IPS DF 4.7 (cell line): ENCODE data around the gene ATP2C2.

Experiments used
- DNase-seq: peaks from one replicate; pipeline ENCODE4 v3.0.0-alpha.2; 2013; ENCODE audit warnings: low spot score; ENCODE audit errors: extremely low read depth

The ATP2C2 gene

GRCh38 chr16:84486551-84487235 is 118.4 kb downstream of the ATP2C2 start:
- no peak for DNase-seq

GRCh38 chr16:84487358-84487757 is 119.0 kb downstream of the ATP2C2 start:
- DNase-seq: no peak

- DNase-seq: no peak
Observed at GRCh38 chr16:84489131-84489530, 120.8 kb downstream of the ATP2C2 start.

GRCh38 chr16:84495506-84495905 is 127.2 kb downstream of the ATP2C2 start:
- no peak for DNase-seq

GRCh38 chr16:84496991-84497390 is 128.7 kb downstream of the ATP2C2 start:
- no peak for DNase-seq

GRCh38 chr16:84497418-84498222 is 129.3 kb downstream of the ATP2C2 start:
- no peak for DNase-seq

GRCh38 chr16:84498223-84498610 is 129.9 kb downstream of the ATP2C2 start:
- DNase-seq: no peak

- no peak for DNase-seq
Observed at GRCh38 chr16:84498859-84499620, 130.7 kb downstream of the ATP2C2 start.

GRCh38 chr16:84499638-84500037 is 131.3 kb downstream of the ATP2C2 start:
- DNase-seq: no peak

GRCh38 chr16:84500531-84500930 is 132.2 kb downstream of the ATP2C2 start:
- DNase-seq: no peak

GRCh38 chr16:84501077-84501735 is 132.9 kb downstream of the ATP2C2 start:
- no peak for DNase-seq

GRCh38 chr16:84502075-84502474 is 133.7 kb downstream of the ATP2C2 start:
- no peak for DNase-seq

- DNase-seq: no peak
Observed at GRCh38 chr16:84502581-84502980, 134.2 kb downstream of the ATP2C2 start.

GRCh38 chr16:84503751-84504395 is 135.5 kb downstream of the ATP2C2 start:
- DNase-seq: no peak

GRCh38 chr16:84504420-84505248 is 136.3 kb downstream of the ATP2C2 start, which contains the start of gene MEAK7:
MEAK7 (minus strand) TSS chr16:84504659; CDS start chr16:84498086, 6,573 bp downstream.
- peak; percentile 84 for DNase-seq

GRCh38 chr16:84505249-84506187 is 137.2 kb downstream of the ATP2C2 start:
- DNase-seq: no peak

GRCh38 chr16:84507011-84507982 is 139.0 kb downstream of the ATP2C2 start:
- DNase-seq: no peak

- DNase-seq: no peak
Observed at GRCh38 chr16:84508502-84508901, 140.2 kb downstream of the ATP2C2 start.
